Fibroblast of peridontal ligament (primary cell): ENCODE results near the gene RPH3AL.
A peak's percentile ranks its signal among the peaks of the same experiment; 100 is the strongest.

Experiments used
- DNase-seq: peaks from one replicate; pipeline ENCODE4 v3.0.0-alpha.2; 2010; ENCODE audit errors: extremely low read depth

Gene RPH3AL

DNA sequence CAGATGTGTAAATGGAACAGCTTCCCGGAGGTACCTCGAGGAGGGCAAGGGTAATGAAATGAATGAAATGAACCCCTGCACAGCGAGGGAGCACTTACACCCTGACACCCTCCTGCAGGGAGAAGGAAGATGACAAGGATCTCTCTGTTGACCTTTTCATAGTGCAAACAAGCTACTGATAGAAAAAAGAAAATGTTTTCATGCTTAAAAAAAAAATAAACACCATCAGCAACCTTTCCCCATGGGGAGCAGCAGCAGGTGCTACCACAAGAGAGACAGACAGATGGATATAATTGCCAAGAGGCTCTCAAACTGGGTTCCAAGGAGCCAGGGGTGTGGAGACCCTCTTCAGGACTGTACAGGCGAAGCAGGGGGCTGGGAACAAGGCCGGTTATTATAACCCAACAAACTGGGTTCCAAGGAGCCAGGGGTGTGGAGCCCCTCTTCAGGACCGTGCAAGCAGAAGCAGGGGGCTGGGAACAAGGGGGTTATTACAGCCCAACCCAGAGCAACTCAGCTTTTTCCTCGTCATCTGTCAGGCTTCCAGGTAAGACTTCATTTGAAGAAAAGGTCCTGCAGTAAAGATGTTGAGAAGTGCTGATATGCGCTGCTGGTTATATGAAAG lies 718 bp upstream of the RPH3AL start:
- no peak for DNase-seq

DNA sequence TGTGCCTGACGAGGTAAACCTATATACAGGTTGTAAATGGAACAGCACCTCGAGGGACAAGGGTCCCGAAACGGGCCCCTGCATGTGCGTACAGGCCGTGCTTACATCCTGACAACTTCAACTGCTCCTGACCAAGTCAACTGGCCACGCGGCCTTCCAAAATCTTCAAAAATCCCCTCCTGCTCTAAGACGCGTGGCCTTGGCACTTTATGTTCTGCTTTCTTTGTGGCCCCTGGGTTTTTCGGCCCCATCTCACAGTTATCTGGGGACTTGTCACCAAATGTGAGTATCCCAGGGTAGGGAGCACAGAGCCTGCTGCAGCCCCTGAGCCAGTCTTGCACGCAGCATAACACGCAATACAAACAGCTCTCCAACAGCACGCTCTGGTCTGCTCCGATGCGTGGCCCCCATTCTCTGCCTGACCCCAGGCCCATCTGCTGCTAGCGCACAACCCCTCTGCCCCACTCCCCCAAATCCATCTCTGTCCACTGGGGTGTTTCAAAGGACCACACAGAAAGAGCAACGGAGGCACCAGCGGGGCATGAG lies 659 bp downstream of the RPH3AL start:
- no peak for DNase-seq

DNA sequence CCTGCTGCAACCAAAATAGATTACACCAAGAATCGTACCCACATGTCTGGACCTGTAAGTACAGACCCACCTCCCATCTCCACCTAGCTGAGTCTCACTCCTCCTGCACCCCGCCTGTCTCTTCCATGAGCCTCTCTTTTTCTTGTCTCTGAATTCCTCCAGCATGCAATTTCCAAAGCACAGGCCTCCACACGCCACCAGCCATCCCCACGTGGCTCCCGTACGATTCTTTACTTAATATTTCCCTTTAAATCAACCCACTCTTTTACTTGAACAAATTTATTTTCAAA lies 1.2 kb downstream of the RPH3AL start:
- no peak for DNase-seq

DNA sequence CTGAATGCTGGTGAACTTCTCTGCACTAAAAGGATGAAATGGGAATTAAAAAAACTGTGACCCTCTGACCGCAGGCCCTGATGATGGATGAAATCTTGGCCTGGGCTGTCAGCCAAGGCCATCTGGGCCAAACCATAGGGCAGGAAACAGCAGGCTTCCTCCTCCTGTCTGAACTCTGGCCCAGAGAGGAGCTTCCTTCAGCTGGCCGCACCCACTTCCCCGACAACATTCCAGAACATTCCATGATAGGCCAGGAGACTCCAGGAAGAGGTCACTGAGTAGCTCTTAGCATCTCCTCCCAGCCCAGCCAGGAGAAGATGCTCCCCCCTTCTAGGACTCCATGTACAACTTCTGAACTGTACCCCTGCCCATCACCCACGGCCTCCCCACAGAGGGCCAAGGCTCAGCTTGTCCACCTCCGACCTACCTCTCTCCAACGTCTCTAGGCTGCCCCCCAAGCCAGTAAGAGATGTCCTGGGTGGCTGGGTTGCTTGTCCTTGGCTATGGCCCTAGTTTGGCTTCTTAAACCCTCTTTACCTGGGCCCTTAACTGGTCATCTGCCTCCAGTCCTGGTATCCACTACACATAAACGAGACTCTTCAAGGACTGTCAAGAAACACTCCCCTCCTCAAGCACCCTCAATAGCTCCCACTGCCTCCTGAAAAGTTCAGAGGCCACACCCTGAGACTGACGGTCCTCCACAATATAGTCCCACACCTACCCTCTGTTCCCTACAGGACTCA lies 1.7 kb downstream of the RPH3AL start:
- DNase-seq = peak; percentile 10

DNA sequence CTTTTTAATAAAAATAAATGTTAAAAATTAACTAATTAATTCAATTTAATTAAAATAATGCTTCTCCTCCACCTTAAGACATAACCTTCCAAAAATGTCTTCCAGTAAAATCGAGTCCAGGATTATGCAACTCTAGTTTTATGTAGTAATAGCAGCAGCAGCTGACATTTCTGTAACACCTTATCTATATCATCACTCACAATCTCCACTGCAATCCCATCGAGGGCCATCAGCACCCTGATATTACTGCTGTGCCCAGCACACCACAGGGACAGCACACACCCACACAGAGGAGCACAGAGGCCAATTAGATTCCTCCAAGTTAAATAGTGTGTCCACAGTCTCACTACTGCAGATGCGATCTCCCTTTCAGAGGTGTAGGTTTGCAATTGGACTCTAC lies 2.9 kb downstream of the RPH3AL start:
- DNase-seq = no peak

DNA sequence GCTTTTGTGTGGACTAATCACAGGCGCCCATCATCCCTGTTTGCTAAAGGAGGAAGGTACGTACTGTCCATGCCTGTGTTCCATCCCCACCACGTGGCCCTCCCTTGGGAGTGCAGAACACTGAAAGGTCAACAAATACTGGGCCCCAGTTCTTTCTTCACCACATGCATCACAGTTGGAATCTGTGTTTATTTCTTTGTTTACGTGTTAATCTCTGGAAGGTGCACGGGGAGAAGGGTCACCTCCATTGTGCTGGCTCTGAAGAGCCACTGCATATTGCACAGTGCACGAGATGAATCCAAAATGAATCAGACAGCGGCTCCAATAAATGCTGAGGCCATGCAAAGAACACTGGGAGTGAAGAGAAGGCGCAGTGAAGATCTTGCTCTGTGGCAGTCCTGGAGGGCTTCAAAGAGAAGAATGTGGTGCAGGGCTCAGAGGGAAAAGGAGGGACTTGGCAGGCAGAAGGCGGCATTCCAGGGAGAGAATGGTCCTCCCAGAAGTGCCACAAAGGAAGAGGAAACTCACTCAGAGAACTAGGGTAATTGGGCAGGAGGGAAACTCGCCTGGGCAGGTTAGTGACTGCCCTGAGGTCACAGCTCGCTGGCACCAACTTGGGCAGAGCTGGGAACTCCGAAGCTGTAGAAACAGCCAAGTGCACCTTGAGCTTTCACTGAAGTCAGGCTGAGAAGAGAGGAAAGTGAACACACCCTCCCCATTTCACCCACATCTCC lies 3.7 kb downstream of the RPH3AL start:
- no peak for DNase-seq

DNA sequence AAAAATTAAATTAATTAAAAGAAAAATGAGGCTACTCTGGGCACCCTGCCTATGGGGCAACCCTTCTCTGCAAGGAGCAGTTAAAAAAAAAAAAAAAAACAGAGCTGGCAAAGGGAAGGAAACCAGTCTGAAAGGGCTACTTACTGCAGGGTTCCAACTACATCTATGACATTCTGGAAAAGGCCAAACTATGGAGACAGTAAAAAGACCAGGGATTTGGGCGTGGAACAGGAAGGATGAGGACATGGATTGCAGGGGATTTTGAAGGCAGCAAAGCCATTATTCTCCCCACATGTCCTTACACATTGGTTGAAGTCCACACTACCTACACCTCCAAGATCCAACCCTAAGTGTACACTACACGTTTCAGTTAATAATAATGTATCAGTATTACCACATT lies 4.6 kb downstream of the RPH3AL start:
- DNase-seq = no peak

DNA sequence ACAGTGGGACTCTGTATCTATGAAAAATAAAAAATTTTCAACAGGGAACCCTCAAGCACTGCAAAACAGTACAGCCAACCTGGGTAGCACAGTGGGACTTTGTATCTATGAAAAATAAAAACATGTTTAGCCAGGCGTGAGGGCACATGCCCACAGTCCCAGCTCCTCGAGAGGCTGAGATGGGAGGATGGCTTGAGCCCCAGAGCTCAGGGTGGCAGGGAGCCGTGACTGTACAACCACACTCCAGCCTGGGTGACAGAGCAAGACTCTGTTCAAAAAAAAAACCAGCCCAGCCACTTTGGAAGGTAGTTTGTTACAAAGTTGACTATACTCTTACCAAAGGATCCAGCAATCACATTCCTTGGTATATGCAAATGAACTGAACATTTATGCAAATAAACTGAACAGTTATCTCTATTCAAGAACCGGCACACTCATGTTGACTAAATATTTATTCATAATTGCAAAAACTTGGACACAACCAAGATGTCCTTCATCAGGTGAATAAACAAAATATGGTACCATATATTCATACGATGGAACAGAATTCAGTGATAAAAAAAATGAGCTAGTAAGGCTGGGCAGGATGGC lies 5.2 kb downstream of the RPH3AL start:
- DNase-seq = no peak

DNA sequence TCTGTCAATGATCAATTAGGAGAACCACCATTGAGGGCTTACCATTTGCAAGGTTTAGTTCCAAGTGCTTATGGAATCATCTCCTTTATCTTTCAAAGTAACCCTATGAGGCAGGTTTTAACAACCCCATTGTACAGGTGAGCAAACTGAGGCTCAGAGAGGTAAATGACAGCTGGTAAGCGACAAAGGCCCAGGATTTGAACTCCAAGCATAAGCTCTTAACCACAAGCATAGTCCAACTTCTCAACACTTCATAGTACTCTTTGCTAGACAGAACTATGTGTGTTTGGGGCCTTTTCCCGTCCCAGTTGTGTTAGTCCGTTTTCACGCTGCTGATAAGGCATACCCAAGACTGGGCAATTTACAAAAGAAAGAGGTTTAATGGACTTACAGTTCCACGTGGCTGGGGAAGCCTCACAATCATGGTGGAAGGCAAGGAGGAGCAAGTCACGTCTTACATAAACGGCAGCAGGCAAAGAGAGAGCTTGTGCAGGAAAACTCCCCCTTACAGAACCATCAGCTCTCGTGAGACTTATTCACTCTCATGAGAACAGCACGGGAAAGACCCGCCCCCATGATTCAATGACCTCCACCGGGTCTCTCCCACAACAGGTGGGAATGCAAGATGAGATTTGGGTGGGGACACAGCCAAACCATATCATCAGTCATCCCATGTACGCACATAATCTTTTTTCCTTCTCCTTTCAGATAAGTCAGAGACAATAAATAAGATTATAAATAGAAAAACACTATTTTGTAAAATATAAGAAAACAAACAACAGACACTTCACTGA lies 6.4 kb downstream of the RPH3AL start:
- DNase-seq = no peak

DNA sequence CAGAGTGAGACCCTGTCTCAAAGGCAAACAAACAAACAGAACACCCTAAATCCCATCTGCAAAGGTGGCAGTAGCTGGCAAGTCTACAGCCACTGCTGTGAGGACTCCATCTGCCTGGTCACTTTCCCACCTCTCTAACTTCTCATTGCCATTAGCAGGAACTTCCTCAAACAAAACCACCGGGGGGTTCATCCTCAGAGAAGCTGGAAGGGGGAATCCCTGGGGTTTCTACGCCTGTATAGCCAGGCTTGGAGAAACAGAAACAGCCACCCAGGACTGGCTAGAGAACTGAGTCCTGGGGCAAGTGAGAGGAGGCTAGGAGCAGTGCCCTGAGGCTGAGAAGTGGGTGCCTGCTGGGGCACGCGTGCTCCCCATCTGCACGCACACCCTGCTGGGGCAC lies 7.3 kb downstream of the RPH3AL start:
- no peak for DNase-seq

DNA sequence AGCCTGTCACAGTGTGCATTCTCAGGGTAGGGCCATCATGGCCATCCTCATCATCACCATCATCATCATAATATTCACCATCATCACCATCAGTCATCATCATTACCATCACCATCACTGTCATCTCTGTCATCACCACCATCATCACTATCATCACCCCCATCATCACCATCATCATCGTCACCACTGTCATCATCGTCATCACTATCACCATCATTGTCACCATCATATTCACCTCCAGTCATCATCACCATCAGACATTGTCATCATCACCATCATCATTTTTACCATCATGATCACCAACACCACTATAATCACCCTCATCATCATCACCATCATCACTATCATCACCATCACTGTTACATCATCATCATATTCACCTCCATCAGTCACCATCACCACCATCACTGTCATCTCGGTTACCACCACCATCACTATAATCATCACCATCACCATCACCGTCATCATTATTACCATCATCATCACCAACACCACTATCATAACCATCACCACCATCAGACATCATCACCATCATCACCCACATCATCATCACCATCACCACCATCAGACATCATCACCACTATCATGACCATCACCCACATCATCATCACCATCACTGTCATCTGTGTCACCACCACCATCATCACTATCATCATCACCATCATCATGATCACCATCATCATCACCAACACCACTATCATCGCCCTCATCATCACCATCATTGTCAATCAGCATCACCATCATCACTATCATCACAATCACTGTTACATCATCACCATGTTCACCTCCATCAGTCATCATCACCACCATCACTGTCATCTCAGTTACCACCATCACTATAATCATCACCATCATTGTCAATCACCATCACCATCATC lies 8.5 kb downstream of the RPH3AL start:
- DNase-seq = no peak

DNA sequence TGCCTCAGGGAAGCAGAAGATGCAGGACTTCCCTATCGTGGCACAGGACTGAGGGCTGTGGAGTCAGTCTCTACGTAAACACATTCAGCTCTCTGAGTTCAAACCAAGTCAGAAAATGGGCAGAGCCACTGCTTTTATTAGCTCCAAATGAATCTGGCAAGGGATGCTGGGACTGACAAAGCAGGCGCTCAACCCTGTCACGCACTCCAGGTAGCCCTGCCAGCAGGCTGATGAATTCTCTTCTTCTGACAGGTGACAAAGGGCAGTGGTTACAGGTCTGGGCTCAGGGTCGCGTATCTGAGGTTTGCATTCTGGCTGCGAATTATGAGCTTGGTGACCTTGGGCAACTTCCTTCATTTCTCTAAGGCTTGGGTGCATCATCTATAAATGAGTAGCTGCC lies 9.4 kb downstream of the RPH3AL start:
- DNase-seq = no peak

DNA sequence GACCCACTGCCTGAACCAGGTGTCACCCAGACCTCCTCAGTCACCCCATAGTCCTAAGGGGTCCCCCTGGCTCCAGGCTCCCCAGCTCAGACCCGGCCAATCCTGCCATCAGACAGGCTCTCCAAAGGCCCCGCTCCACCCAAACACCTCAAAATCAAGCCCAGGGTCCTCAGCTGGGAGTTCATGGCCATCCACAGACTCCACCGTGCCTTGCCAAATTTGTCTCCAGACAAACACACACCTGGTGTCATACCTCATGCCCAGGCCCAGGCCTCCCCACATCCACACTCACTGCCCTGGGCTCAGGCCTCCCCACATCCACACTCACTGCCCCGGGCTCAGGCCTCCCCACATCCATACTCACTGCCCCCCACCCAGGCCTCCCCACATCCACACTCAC lies 12.5 kb downstream of the RPH3AL start:
- no peak for DNase-seq

DNA sequence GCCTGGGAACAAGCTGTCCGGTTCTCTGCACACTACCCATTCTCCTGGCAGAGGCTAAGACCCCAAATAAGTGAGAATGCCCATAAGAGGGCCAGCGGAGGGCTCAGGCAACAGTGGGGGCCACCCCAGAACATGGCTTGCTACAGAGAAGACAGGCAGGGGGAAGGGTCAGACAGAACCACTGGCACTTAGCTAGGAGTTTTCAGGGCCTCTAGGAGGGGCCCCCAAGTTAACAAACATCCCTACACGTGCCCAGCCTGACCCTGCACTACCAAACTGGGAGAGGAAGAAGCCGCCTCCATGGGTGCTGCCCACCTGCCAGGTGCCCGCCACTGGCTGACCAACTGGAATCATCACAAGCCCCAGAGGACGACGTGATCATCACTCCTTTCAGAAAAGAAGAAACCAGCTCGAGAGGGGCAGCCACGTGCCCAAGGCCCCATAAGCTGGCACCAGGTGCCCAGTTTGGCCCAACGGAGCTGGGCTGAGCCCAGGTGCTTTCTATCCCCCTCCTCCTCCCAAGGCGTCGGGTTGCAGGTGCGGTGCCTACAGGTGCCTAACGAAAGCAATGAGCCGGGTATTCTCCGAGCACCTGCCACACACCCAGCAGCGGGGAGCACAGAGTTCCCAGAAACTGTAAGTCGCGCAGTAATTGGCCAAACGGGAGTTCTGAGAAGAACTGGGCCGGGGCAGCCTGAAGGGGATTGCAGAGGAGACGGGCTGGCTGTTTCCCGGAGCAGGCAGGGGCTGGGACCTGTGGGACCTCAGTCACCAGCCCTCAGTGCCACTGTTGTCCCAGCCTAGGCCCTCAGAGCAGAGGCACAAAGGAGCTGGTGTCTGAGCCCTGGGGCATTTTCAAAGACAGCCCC lies 13.2 kb downstream of the RPH3AL start:
- no peak for DNase-seq

DNA sequence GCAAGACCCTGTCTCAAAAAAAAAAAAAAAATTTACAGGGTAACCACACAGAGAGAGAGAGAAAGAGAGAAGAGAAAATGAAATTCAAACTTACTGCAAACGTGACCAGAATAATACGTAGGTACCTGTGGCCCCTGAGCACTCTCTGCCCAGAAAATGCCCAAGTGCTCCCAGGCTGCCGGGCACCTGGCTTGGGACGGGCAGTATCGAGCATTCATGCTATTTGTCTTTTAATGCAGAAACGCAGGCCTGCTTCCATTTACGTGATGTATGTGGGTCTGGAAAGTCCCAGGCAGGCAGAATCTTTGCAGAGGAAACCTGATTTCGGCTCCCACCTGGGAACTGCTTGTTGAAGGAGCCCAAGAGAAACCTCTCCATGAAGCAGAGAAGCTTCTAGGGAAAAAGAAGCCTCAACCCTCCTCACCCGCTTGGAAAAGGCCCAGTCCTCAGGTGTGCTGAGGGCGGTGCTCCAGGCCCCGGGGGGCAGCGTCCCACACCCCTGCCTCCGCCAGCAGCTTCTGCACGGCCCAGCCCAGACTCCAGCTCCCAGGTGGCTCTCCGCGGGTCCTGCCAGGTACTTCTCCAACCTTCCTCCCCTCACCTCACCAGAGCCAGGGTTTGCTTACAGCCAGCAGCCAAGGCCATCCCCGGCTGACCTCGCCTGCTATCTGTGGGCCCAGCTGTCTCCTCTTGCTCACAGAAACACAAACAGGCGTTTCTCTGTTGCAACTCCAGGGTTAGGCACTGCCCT lies 14.0 kb downstream of the RPH3AL start:
- DNase-seq = no peak

DNA sequence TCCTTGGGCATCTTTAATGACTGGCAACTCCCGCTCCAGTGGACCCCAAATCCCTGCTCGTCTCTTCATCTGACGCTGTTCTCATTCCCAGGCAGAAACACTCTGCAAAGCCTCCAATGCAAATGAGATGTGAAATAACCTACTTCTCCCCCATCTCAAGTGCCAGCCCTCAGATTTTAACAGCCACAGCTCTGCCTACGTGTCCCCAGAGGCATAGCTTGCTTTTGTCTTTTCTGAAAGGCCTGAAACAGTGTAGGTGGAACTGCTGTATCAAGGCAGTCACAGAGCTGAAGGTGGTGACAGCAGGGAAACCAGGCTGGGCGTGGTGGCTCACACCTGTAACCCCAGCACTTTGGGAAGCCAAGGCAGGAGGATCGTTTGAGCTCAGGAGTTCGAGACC lies 14.7 kb downstream of the RPH3AL start:
- DNase-seq = no peak

DNA sequence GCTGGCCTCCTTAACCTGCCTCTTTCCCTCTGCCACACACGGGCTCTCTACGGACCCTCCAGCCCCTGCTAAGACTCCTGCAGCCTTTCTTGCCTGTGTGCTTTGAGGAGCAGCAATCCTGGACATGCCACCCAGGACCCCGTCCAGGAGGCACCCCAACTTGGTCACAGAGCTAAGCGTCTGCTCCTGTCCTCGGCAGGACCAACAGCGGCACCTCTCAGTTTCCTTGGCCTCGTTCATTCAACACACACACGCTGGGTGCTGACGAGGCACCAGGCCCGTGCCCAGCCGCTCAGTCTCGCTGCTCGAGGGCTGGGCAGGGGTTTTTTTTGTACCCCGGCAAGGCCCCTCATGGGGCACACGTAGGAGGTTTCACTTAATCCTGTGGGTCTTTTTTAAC lies 15.2 kb downstream of the RPH3AL start:
- DNase-seq = no peak

DNA sequence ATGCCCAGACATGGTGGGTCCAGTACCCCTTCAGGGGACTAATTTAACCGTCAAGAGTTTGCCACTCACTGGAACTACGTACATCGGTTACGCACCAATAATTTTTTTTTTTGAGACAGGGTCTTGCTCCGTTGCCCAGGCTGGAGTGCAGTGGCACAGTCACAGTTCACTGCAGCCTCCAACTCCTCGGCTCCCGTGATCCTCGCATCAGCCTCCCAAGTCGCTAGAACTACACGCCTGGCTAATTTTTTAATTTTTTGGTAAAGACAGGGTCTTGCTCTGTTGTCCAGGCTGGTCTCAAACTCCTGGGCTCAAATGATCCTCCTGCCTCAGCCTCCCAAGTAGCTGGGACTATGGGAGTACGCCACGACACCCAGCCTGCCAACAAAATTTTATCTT lies 15.6 kb downstream of the RPH3AL start:
- DNase-seq = no peak
